Fibroblast of villous mesenchyme (primary cell): ENCODE results near the gene PKIB. TPM values are rescaled to one million over a fixed set of nuclear protein-coding genes. Genes with fewer than 3 reads are reported as not detected.

ENCODE experiments used
- DNase-seq: peaks from one replicate; pipeline ENCODE4 v3.0.0-alpha.2; 2010; ENCODE audit warnings: low read depth
- H3K4me3 ChIP-seq: 2 replicates; pipeline ENCODE4 v1.5.1; 2011; ENCODE audit warnings: low read depth, mild to moderate bottlenecking, low read length
- total RNA-seq: library from RNA; depleted of rRNA; stranded (reverse); fragments of >200 nt; gene quantifications from 2 replicates; pipeline ENCODE4 v1.2.3, GENCODE V29; 2012
- TF ChIP-seq, protein P1 (sequence below): IDR thresholded peaks from 2 replicates; pipeline ENCODE4 v1.5.1; 2012; ENCODE audit warnings: low read depth, mild to moderate bottlenecking, low read length; ENCODE audit not compliant: insufficient read depth

The PKIB gene
- total RNA-seq, 1 donor, result 13.8 TPM

- no peak overlapping the region for H3K4me3 ChIP-seq
- DNase-seq, result peak; percentile 27
- TF ChIP-seq, protein P1, sequence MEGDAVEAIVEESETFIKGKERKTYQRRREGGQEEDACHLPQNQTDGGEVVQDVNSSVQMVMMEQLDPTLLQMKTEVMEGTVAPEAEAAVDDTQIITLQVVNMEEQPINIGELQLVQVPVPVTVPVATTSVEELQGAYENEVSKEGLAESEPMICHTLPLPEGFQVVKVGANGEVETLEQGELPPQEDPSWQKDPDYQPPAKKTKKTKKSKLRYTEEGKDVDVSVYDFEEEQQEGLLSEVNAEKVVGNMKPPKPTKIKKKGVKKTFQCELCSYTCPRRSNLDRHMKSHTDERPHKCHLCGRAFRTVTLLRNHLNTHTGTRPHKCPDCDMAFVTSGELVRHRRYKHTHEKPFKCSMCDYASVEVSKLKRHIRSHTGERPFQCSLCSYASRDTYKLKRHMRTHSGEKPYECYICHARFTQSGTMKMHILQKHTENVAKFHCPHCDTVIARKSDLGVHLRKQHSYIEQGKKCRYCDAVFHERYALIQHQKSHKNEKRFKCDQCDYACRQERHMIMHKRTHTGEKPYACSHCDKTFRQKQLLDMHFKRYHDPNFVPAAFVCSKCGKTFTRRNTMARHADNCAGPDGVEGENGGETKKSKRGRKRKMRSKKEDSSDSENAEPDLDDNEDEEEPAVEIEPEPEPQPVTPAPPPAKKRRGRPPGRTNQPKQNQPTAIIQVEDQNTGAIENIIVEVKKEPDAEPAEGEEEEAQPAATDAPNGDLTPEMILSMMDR, result no peak
These were observed 100.9 kb downstream of the PKIB start for GRCh38 chr6:122710908-122711635.

- no peak for DNase-seq
- H3K4me3 ChIP-seq, result no peak overlapping the region
- TF ChIP-seq, protein P1, result no peak
These were observed 101.9 kb downstream of the PKIB start for GRCh38 chr6:122712093-122712447.

DNA sequence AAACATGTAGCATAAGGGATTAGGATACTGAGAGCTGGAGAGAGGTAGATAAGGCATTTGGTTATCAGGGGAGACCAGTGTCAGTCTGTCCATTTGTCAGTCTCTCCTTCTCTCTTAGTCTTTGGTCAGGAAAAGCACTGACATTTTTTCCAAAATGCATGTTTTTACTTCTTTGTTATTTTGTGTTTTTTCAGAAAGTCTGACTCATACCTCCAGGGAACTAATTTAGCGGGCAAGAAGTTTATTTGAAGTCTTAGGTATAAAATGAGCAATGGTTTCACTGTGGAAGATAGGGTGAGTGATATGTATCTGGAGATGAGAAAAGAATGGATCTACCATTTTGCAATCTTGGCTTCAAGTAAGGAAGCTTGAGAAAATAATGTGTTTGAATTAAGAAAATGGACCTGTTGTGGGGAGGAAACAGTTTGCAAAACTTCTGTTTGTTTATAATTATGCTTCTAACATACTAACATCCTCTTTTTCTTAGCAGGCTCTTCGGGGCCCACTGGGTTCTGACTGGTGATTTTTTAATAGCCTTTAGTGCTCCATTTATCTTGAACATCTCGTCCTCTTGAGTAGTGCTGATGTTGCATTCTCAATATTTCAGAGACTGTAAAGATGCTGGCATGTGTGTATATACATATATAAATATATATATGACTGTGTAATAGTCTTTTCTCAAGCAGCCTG lies 102.4 kb downstream of the PKIB start:
- peak; percentile 37 for DNase-seq
- no peak overlapping the region for H3K4me3 ChIP-seq
- TF ChIP-seq, protein P1, result no peak

DNA sequence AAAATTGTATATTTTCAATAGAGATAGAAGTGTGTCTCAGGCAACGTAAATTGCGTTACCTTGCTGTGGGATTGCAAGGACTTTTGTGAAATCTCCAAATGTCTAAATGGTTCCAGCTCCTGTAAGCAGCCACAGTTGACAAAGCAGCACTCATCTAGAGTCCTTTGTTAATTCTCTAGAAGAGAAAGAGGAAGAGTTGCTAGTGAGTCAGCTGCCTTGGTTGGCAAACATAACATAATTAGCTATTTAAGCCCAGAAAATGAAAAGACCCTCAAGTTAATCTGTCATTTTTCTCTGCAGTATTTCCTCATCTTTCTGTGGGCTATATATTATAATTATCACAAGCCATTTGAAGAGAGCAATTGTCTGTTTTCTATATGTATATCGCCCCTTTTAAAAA lies 102.9 kb downstream of the PKIB start:
- TF ChIP-seq, protein P1, result no peak
- DNase-seq, result no peak
- H3K4me3 ChIP-seq, result no peak overlapping the region

- TF ChIP-seq, protein P1, result no peak
- no peak for DNase-seq
- no peak overlapping the region for H3K4me3 ChIP-seq
These were observed 103.9 kb downstream of the PKIB start for GRCh38 chr6:122714059-122714458.

DNA sequence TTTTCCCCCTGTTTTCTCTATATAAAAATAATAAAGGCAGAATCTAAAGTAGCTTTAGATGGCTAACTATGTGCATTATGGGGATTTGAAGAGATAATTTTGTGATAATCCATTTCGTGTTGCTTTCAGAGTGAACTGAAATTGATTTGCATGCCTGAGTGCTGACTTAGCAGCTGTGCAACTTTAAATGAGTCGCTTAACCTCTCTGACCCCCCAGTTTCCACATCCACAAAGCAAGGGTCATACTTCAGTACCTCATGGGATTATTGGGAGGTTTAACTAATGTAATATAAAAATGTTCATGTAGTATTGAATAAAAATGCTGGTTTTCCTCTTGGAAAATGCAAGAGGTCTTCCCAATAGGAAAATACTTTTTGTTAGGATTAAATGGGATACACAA lies 105.5 kb downstream of the PKIB start:
- peak; percentile 33 for DNase-seq
- TF ChIP-seq, protein P1, result no peak
- no peak overlapping the region for H3K4me3 ChIP-seq

- no peak overlapping the region for H3K4me3 ChIP-seq
- TF ChIP-seq, protein P1, result no peak
- DNase-seq, result no peak
These were observed 107.1 kb downstream of the PKIB start for GRCh38 chr6:122717350-122717749.
